ENCODE measurements around the gene ATF4. TPM values are rescaled to one million over a fixed set of nuclear protein-coding genes. Genes with fewer than 3 reads are reported as not detected.

Gene ATF4
- total RNA-seq, 2 donors from 2014 or later, result 294 to 334 TPM

DNA sequence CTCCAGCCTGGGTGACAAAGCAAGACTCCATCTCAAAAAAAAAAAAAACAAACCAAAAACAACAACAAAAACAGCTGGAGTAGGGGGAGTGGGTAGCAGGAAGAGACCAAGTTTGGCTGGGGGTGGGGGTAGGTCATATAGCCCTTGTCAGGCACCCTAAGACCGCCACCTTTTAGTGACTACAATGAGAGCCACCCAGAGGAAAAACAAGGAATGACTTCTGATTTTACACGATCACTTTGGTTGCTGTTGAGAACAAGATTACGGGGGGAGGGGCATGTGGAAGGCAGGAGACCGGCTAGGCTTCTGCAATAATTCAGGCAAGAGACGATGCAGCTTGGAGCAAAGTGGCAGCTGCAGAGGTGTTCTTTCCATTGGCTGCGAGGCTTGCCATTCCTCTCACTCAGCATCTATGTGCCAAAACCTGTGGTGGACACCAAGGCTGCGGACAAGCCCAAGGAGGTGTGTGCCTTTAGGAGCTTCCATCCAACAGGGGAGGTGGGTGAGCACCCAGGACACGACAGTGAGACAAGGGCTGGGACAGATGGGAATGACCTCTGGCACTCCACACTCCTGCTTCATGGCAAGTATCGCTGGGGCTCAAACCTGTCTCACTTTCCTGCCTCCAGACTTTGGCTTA lies 10.4 kb downstream of the ATF4 start:
- H3K27ac ChIP-seq, result no peak overlapping the region
- WGBS, result 45% methylated on average over 9 of the region's 9 CpGs
- H3K4me3 ChIP-seq, result no peak overlapping the region
- intact Hi-C loops (cut with DNase I), result loop anchor here (5.0 to 10.0 kb wide), 2 partner anchors 511 to 814 kb away; partner anchors contain the start of gene ADSL
- peaks cover 0 to 5% of the 10 kb centered on the region in 2 donors for H3K36me3 ChIP-seq
- peaks cover 34% of the 10 kb centered on the region for H3K4me1 ChIP-seq (replicated peaks)
- H3K9me3 ChIP-seq, result no peaks in the 10 kb centered on the region
- no peak for TF ChIP-seq POLR2A (IDR thresholded peaks at IDR 0.05)
- peak in 1 of 4 experiments; percentile 27 for TF ChIP-seq CTCF (IDR thresholded peaks at IDR 0.05)
- no peaks in the 10 kb centered on the region for H3K27me3 ChIP-seq (replicated peaks; ENCODE audit: insufficient read depth)
- no peak for DNase-seq (ENCODE audit: low spot score)

DNA sequence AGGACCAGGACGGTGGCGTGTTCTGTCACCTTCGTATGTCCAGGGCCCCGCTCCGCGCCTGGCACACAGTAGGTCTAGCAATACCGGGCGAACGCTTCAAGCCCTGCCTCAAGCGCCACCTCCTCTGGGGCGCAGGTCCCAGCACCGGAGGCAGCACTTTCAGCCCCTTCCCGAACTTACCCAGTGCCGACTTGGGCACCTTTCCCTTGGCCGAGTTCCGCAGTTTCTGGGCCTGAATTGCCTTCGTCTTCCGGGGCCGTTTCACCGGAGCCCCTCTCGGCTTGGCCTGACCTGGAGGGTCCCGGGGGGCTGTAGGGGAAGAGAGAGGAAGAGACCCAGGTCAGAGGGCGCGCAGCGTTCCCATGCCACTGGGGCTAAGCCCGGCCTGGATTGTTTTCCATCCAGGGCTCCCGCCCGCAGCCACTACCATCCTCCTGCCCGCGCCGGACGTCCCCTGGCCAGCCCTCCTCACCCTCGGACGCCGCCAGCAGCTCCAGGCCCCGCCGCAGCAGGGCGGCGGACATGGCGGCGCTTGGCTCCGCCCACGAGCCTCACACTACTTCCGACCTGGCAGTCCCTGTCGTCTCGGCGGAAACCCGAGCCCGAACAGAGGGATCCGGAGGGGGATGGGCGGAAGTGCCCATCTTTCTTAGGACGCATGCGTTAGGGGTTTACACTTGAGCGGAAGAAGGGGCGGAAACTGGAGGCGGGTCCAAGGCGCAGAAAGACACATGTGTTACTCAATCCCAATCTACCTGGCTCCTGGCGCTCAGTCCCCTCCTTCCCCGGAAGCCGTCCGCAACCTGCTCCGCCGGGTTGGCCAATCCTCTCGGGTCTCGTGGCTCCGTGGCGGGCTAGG lies 12.1 kb downstream of the ATF4 start, which contains the start of gene RPS19BP1:
TSS of gene RPS19BP1 (minus strand) at position 534 of the 859 bp plus-strand sequence. CDS start at position 524, 10 bp downstream.
- WGBS, result under 1% methylated on average over 57 of the region's 67 CpGs
- Histone ChIP-seq H3K36me3 (peaks cover 0 to 5% of the 10 kb centered on the region in 2 donors), H3K9me3 (no peaks in the 10 kb centered on the region), H3K4me1 (replicated peaks) (peaks cover 34% of the 10 kb centered on the region), H3K27me3 (replicated peaks; ENCODE audit: insufficient read depth) (no peaks in the 10 kb centered on the region), H3K27ac (peak within 1 kb of the TSS; percentile 85 to 90), H3K4me3 (peak within 1 kb of the TSS; percentile 63 to 94)
- peak; percentile 100 for DNase-seq (ENCODE audit: low spot score)
- TF ChIP-seq POLR2AphosphoS5 (IDR thresholded peaks at IDR 0.05) (peak; percentile 100), CTCF (IDR thresholded peaks at IDR 0.05) (peak in 1 of 4 experiments; percentile 20), POLR2A (IDR thresholded peaks at IDR 0.05) (peak; percentile 87)
- intact Hi-C loops (cut with DNase I), result loop anchor here (5.0 to 10.0 kb wide), 2 partner anchors 510 to 812 kb away; partner anchors contain the start of gene ADSL

- Histone ChIP-seq H3K9me3 (no peaks in the 10 kb centered on the region), H3K4me3 (no peak overlapping the region), H3K4me1 (replicated peaks) (peaks cover 22% of the 10 kb centered on the region), H3K27ac (peak overlapping the region in 1 of 2 donors; percentile 6), H3K36me3 (peaks cover 0 to 5% of the 10 kb centered on the region in 2 donors), H3K27me3 (replicated peaks; ENCODE audit: insufficient read depth) (no peaks in the 10 kb centered on the region)
- no peak for DNase-seq (ENCODE audit: low spot score)
- 86% methylated on average over 12 of the region's 12 CpGs for WGBS
- TF ChIP-seq CTCF (IDR thresholded peaks at IDR 0.05), result no peak
- no peak for TF ChIP-seq POLR2AphosphoS5 (IDR thresholded peaks at IDR 0.05)
- TF ChIP-seq POLR2A (IDR thresholded peaks at IDR 0.05), result no peak
- intact Hi-C loops (cut with DNase I), result loop anchor here (5.0 to 10.0 kb wide), 2 partner anchors 508 to 811 kb away; partner anchors contain the start of gene ADSL
Measured at GRCh38 chr22:39534092-39534506, 13.7 kb downstream of the ATF4 start.

GRCh38 chr22:39534591-39535356 lies 14.4 kb downstream of the ATF4 start:
- intact Hi-C loops (cut with DNase I), result loop anchor here (5.0 to 10.0 kb wide), 3 partner anchors 488 to 810 kb away; partner anchors contain the start of gene ADSL
- Histone ChIP-seq H3K36me3 (no peaks in the 10 kb centered on the region), H3K4me3 (no peak overlapping the region), H3K27ac (peak overlapping the region in 1 of 2 donors; percentile 6), H3K27me3 (replicated peaks; ENCODE audit: insufficient read depth) (no peaks in the 10 kb centered on the region), H3K9me3 (no peaks in the 10 kb centered on the region), H3K4me1 (replicated peaks) (peaks cover 15% of the 10 kb centered on the region)
- TF ChIP-seq POLR2A (IDR thresholded peaks at IDR 0.05) (no peak), POLR2AphosphoS5 (IDR thresholded peaks at IDR 0.05) (peak; percentile 59), CTCF (IDR thresholded peaks at IDR 0.05) (peak; percentile 83 to 97 (median 94))
- peak; percentile 80 for DNase-seq (ENCODE audit: low spot score)
- 9% methylated on average over 41 of the region's 41 CpGs for WGBS
